H9 (cell line): ENCODE measurements around the gene DAPK1. TPM values are rescaled to one million over a fixed set of nuclear protein-coding genes. Genes with fewer than 3 reads are reported as not detected.

ENCODE experiments used
- DNase-seq: peaks from one replicate; pipeline ENCODE4 v3.0.0-alpha.2; 2017
- H2AFZ ChIP-seq: one replicate; pipeline ENCODE4 v1.6.1; 2013; ENCODE audit warnings: mild to moderate bottlenecking, low read length, control low read depth, moderate library complexity
- H2AK5ac ChIP-seq: 2 replicates; pipeline ENCODE4 v1.6.1; 2013; ENCODE audit warnings: low read length, control low read depth, mixed read lengths; ENCODE audit not compliant: insufficient read length
- H2BK120ac ChIP-seq: one replicate; pipeline ENCODE4 v1.6.1; 2013; ENCODE audit warnings: low read depth, mild to moderate bottlenecking, low read length, control low read depth, inconsistent platforms; ENCODE audit not compliant: poor library complexity, severe bottlenecking
- H2BK12ac ChIP-seq: 2 replicates; pipeline ENCODE4 v1.6.1; 2013; ENCODE audit warnings: low read length, control low read depth, mixed read lengths, low read depth; ENCODE audit not compliant: insufficient read length
- H2BK15ac ChIP-seq: 2 replicates; pipeline ENCODE4 v1.6.1; 2013; ENCODE audit warnings: low read depth, low read length, control low read depth
- H2BK20ac ChIP-seq: one replicate; pipeline ENCODE4 v1.6.1; 2013; ENCODE audit warnings: low read depth, mild to moderate bottlenecking, low read length, control low read depth, inconsistent platforms; ENCODE audit not compliant: poor library complexity, severe bottlenecking
- H2BK5ac ChIP-seq: 2 replicates; pipeline ENCODE4 v1.6.1; 2013; ENCODE audit warnings: low read length, control low read depth, mixed read lengths; ENCODE audit not compliant: insufficient read length
- H3K14ac ChIP-seq: 2 replicates; pipeline ENCODE4 v1.6.1; 2013; ENCODE audit warnings: low read length, control low read depth; ENCODE audit not compliant: insufficient read depth
- H3K18ac ChIP-seq: 2 replicates; pipeline ENCODE4 v1.6.1; 2013; ENCODE audit warnings: low read depth, mild to moderate bottlenecking, mixed read lengths, low read length, control low read depth; ENCODE audit not compliant: insufficient read length
- H3K23ac ChIP-seq: 2 replicates; pipeline ENCODE4 v1.6.1; 2013; ENCODE audit warnings: low read length, control low read depth, mixed read lengths, low read depth; ENCODE audit not compliant: insufficient read length
- H3K23me2 ChIP-seq: 2 replicates; pipeline ENCODE4 v1.6.1; 2013; ENCODE audit warnings: low read depth, mild to moderate bottlenecking, mixed read lengths, low read length, control low read depth; ENCODE audit not compliant: insufficient read length, poor library complexity, severe bottlenecking
- H3K27ac ChIP-seq: 2 replicates; pipeline ENCODE4 v1.5.1; 2013; ENCODE audit warnings: low read length, control low read depth, mixed read lengths, low read depth; ENCODE audit not compliant: insufficient read length
- H3K27me3 ChIP-seq: 2 replicates; pipeline ENCODE4 v1.6.1; 2013; ENCODE audit warnings: low read length, control low read depth, inconsistent platforms; ENCODE audit not compliant: insufficient read depth
- H3K4ac ChIP-seq: 2 replicates; pipeline ENCODE4 v1.6.1; 2013; ENCODE audit warnings: low read depth, mild to moderate bottlenecking, control low read depth, inconsistent platforms, low read length, moderate library complexity
- H3K4me1 ChIP-seq: 2 replicates; pipeline ENCODE4 v1.6.1; 2013; ENCODE audit warnings: low read length, control low read depth, inconsistent platforms; ENCODE audit not compliant: insufficient read depth
- H3K4me2 ChIP-seq: 2 replicates; pipeline ENCODE4 v1.6.1; 2013; ENCODE audit warnings: low read length, control low read depth, mixed read lengths; ENCODE audit not compliant: insufficient read length, insufficient read depth
- H3K56ac ChIP-seq: 2 replicates; pipeline ENCODE4 v1.6.1; 2013; ENCODE audit warnings: low read depth, mild to moderate bottlenecking, mixed read lengths, low read length, control low read depth; ENCODE audit not compliant: insufficient read length
- H3K79me1 ChIP-seq: 2 replicates; pipeline ENCODE4 v1.6.1; 2013; ENCODE audit warnings: low read depth, mild to moderate bottlenecking, moderate library complexity, low read length, control low read depth, inconsistent platforms; ENCODE audit not compliant: insufficient read depth, poor library complexity, severe bottlenecking
- H3K79me2 ChIP-seq: 2 replicates; pipeline ENCODE4 v1.6.1; 2013; ENCODE audit warnings: low read length, control low read depth, inconsistent platforms; ENCODE audit not compliant: insufficient read depth
- H3K9ac ChIP-seq: 2 replicates; pipeline ENCODE4 v1.6.1; 2013; ENCODE audit warnings: low read length, control low read depth, mixed read lengths; ENCODE audit not compliant: insufficient read length; ENCODE audit errors: extremely low read depth
- H3K9me3 ChIP-seq: one replicate; pipeline ENCODE4 v1.6.1; 2013; ENCODE audit warnings: low read depth, low read length, inconsistent platforms; ENCODE audit not compliant: control insufficient read depth
- H3T11ph ChIP-seq: one replicate; pipeline ENCODE4 v1.6.1; 2013; ENCODE audit warnings: mild to moderate bottlenecking, low read length, control low read depth, inconsistent platforms
- H4K20me1 ChIP-seq: one replicate; pipeline ENCODE4 v1.6.1; 2013; ENCODE audit not compliant: control insufficient read depth, insufficient read length, insufficient read depth
- H4K5ac ChIP-seq: 2 replicates; pipeline ENCODE4 v1.6.1; 2013; ENCODE audit warnings: low read depth, mild to moderate bottlenecking, mixed read lengths, low read length, control low read depth; ENCODE audit not compliant: insufficient read length
- H4K8ac ChIP-seq: replicated peaks from 2 replicates; pipeline ENCODE4 v1.6.1; 2013; ENCODE audit warnings: low read length, control low read depth, mixed read lengths, low read depth; ENCODE audit not compliant: insufficient read length
- H4K91ac ChIP-seq: 2 replicates; pipeline ENCODE4 v1.6.1; 2013; ENCODE audit warnings: low read depth, mild to moderate bottlenecking, moderate library complexity, mixed read lengths, low read length, control low read depth; ENCODE audit not compliant: insufficient read length
- H3K27ac Mint-ChIP-seq, 3 experiments: 2 replicates in 2 of 3; 3 replicates in 1 of 3; pipeline ENCODE4 v1.8.0; 2020 to 2021; ENCODE audit warnings: mixed read lengths in 3 of 3, mild to moderate bottlenecking in 1 of 3, moderate library complexity in 1 of 3
- H3K27me3 Mint-ChIP-seq: 2 replicates; pipeline ENCODE4 v1.8.0; 2021; ENCODE audit warnings: low read depth, mild to moderate bottlenecking, moderate library complexity, mixed read lengths
- H3K36me3 Mint-ChIP-seq, 3 experiments: 2 replicates in 2 of 3; 3 replicates in 1 of 3; pipeline ENCODE4 v1.8.0; 2020 to 2021; ENCODE audit warnings: low read depth in 3 of 3, mixed read lengths in 3 of 3; ENCODE audit not compliant: insufficient read depth in 1 of 3
- H3K4me1 Mint-ChIP-seq, 2 experiments: 2 replicates each; pipeline ENCODE4 v1.8.0; 2020; ENCODE audit warnings: mixed read lengths in 2 of 2
- H3K4me3 Mint-ChIP-seq, 2 experiments: 2 replicates in 1 of 2; 3 replicates in 1 of 2; pipeline ENCODE4 v1.8.0; 2020 to 2021; ENCODE audit warnings: mild to moderate bottlenecking in 2 of 2, mixed read lengths in 2 of 2, moderate library complexity in 1 of 2
- H3K9me3 Mint-ChIP-seq, 2 experiments: 2 replicates in 1 of 2; 3 replicates in 1 of 2; pipeline ENCODE4 v1.8.0; 2020; ENCODE audit warnings: mild to moderate bottlenecking in 2 of 2, mixed read lengths in 2 of 2, moderate library complexity in 1 of 2
- CTCF ChIP-seq: fragments of 200-600 bp; sonication (generic); conservative IDR thresholded peaks from 3 replicates; pipeline ENCODE4 v1.8.0; 2021; ENCODE audit warnings: antibody characterized with exemption, mild to moderate bottlenecking
- WGBS: extraction: QIAGEN DNeasy Blood & Tissue Kit; methylation state at CpG from one replicate; pipeline ENCODE4 v1.1.7; 2013; ENCODE audit warnings: missing lambda C conversion rate, low lambda C conversion rate, mixed read lengths; ENCODE audit not compliant: insufficient read length; ENCODE audit errors: extremely low coverage; 5-methylcytosine and 5-hydroxymethylcytosine counted together
- total RNA-seq: library from RNA; stranded (reverse); gene quantifications from 2 replicates; pipeline ENCODE4 v1.2.1, GENCODE V29; 2021

DAPK1 gene
- total RNA-seq, 1 experiment from 2014 or later: 79.4 TPM

DNA sequence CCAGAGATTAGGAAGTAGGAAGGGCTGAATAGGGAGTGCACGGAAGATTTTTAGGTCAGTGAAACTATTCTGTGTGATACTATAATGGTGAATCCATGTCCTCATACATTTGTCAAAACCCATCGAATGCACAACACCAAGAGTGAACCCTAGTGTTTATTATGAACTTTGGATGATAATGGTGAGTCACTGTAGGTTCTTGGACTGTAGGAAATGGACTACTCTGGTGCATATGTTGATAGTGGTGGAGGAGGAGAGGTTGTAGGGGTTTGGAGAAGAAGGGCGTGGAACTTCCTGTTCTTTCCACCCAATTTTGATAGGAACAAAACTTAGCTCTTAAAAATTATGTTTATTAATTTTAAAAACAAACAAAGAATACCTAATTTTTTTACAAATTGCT is 242.5 kb downstream of the DAPK1 start:
- Histone ChIP-seq H4K20me1 (no peaks in the 10 kb centered on the region), H2BK5ac (no peak overlapping the region), H3K79me1 (no peaks in the 10 kb centered on the region), H4K5ac (no peak overlapping the region), H2BK15ac (no peak overlapping the region), H2BK120ac (no peak overlapping the region), H4K8ac (no peak overlapping the region), H3K4ac (no peak overlapping the region), H3K9me3 (no peaks in the 10 kb centered on the region), H3K56ac (no peak overlapping the region), H2AFZ (no peak overlapping the region), H4K91ac (no peak overlapping the region), H2BK20ac (no peak overlapping the region), H3K27me3 (no peaks in the 10 kb centered on the region), H3K18ac (no peak overlapping the region), H3K4me1 (no peaks in the 10 kb centered on the region), H2AK5ac (no peak overlapping the region), H3K27ac (no peak overlapping the region), H3K23ac (no peak overlapping the region), H2BK12ac (no peak overlapping the region), H3K23me2 (no peaks in the 10 kb centered on the region), H3K14ac (no peak overlapping the region), H3T11ph (no peak overlapping the region), H3K79me2 (no peaks in the 10 kb centered on the region), H3K4me2 (no peak overlapping the region), H3K9ac (no peak overlapping the region)
- Mint-ChIP-seq H3K36me3 (peaks cover 2 to 14% (median 8%) of the 10 kb centered on the region in 3 experiments; a peak in 3 of 7 replicates), H3K4me3 (no peak overlapping the region), H3K27me3 (peaks cover 4% of the 10 kb centered on the region; the same call in 1 of the 2 replicates), H3K27ac (no peak overlapping the region), H3K4me1 (no peaks in the 10 kb centered on the region), H3K9me3 (peaks cover 24 to 31% of the 10 kb centered on the region in 2 experiments)
- no peak for TF ChIP-seq CTCF
- no CpG with 5 or more reads among the region's 3 CpGs for WGBS
- no peak for DNase-seq
